Hematopoietic multipotent progenitor cell (in vitro differentiated cells): ENCODE data around the gene NEDD4. TPM values are rescaled to one million over a fixed set of nuclear protein-coding genes. Genes with fewer than 3 reads are reported as not detected.
"Not testable (repeated sequence)": the region's sequence is repeated elsewhere in the genome, so short reads cannot be mapped to it uniquely, and the experiment has no call there.

Experiments
- DNase-seq, 3 donors: peaks; one replicate each; pipeline ENCODE4 v3.0.0-alpha.2; 2011 to 2015; ENCODE audit warnings: low read depth in 2 of 3, low spot score in 2 of 3
- small RNA-seq: library from RNA; depleted of rRNA; stranded (forward); fragments of <200 nt; gene quantifications from one replicate; pipeline ENCODE3, GENCODE V24; 2012
- total RNA-seq: library from RNA; depleted of rRNA; stranded (reverse); fragments of >200 nt; gene quantifications from one replicate; pipeline ENCODE4 v1.2.3, GENCODE V29; 2012

Gene NEDD4
- total RNA-seq, 1 donor, result 18.0 TPM

DNA sequence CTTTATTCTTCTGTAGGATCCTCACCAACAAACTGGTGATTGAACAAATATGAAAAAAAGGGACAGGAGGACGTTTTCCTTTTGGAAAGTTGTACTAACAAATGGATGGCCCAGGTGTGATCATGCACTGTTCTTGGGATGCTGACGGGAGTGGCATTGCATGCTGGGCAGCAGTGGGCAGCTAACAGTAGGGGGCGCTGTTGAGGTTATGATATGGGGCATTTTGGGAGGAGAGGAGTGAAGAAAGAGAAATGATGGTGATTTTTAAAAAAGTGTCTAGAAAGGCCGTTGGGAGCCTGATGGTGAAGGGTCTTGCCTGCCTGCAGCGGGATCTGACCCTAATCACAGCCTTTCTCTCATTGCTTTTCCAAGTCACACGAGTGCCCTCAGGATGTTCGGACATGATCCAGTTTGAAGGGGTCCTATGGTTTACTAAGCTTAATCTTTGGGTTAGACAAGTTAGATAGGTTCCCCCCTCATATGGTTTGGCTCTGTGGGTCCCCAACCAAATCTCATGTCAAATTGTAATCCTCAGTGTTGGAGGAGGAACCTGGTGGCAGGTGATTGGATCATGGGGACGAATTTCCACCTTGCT is 204.2 kb downstream of the NEDD4 start:
- peak in 1 of 3 donors; percentile 6 for DNase-seq

- no peak for DNase-seq
Measured at GRCh38 chr15:55786341-55786740, 207.1 kb downstream of the NEDD4 start.

- DNase-seq, result not testable (repeated sequence)
Measured at GRCh38 chr15:55785593-55785992, 207.8 kb downstream of the NEDD4 start.

GRCh38 chr15:55784286-55784685 is 209.1 kb downstream of the NEDD4 start:
- DNase-seq, result no peak

- DNase-seq, result no peak
Measured at GRCh38 chr15:55782901-55783300, 210.5 kb downstream of the NEDD4 start.

DNA sequence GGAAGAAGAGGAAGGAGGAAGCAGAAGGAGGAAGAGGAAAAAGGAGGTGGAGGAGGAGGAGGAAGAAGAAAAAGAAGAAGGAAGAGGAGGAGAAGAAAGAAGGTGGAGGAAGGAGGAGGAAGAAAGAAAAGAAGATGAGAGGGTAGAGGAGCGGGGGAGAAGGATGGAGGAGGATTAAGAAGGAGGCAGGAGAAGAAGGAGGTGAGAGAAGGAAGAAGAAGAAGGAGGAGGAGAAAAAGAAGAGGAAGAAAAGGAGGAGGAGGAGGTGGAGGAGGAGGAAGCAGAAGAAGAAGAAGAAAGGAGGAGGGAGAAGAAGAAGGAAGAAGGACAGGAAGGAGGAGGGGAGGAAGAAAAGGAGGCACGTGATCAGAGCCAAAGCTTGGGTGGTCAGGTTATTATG is 213.1 kb downstream of the NEDD4 start:
- DNase-seq, result no peak

GRCh38 chr15:55778932-55779331 is 214.5 kb downstream of the NEDD4 start:
- no peak for DNase-seq

Small RNA genes within 50 kb of the gene (small RNA-seq; reads per million reads assigned to genes)
- not detected for gene RN7SL568P
